ENCODE data around the gene IGFBP2. TPM values are rescaled to one million over a fixed set of nuclear protein-coding genes. Genes with fewer than 3 reads are reported as not detected.

The IGFBP2 gene
- total RNA-seq, 1 experiment from 2014 or later, result not detected

DNA sequence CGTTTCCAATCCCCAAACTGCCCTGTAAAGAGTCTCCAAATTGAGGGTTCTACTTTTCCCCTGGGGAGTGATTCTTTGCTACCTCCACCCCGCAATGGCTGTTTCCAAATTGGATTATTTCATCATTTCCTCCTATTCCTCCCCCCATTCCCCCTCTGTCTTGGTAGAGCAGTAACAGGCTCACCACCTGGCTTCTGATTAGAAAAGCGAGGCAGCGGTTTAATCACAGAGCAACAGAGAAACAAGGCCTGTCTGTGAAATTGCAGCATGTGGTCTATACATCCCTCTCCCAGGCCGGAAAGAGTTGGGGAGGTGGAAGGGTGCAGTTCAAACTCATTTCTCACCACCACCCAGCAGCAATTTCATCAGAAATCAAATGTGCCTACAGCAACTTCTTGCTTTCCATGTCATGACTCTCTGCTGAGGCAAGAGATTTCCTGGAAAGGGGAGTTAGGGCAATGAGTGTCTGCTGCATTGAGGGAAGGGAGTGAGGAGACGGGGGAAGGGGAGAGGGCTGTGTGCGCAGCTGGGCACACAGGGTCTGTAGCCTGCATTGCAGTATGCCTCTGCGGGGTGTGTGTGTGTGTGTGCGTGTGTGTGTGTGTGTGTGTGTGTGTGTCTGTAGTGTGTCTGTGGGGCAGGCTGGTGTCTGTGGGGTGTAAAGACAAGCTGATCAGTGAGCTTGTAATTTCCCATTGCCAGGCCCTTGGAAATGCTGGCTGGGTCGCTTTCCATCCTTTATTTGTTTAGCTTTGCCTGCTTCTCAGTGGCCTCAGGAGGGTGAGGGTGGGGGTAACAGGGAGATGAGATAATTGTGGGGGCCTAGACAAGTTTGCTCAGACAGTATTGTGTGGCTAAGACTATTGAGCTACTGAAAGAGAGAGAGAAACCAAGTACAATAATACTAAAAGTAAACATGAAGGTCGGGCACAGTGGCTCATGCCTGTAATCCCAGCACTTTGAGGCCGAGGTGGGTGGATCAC is 13.5 kb upstream of the IGFBP2 start:
- H2AFZ ChIP-seq (ENCODE audit: low read length), result no peak overlapping the region
- no peaks in the 10 kb centered on the region for H3K79me2 ChIP-seq (ENCODE audit: low read length)
- no peak overlapping the region for H3K4me2 ChIP-seq (ENCODE audit: low read depth, low read length, poor library complexity, severe bottlenecking)
- no peaks in the 10 kb centered on the region for H4K20me1 ChIP-seq (ENCODE audit: insufficient read depth, low read depth, low read length)
- H3K9ac ChIP-seq (ENCODE audit: low read length), result no peak overlapping the region
- H3K4me1 ChIP-seq (ENCODE audit: low read length), result peaks cover 4% of the 10 kb centered on the region; the same call in 1 of the 2 replicates
- H3K9me2 ChIP-seq (replicated peaks; ENCODE audit: insufficient read depth, low read length), result no peaks in the 10 kb centered on the region
- H3K4me3 ChIP-seq (ENCODE audit: low read length), result no peak overlapping the region
- H3K27ac ChIP-seq (ENCODE audit: low read length), result no peak overlapping the region
- H3K9me3 ChIP-seq (ENCODE audit: low read length), result no peaks in the 10 kb centered on the region
- H3K36me3 ChIP-seq (ENCODE audit: insufficient read depth, low read length), result no peaks in the 10 kb centered on the region
- no peaks in the 10 kb centered on the region for H3K27me3 ChIP-seq (ENCODE audit: low read length)
- no peak for DNase-seq

DNA sequence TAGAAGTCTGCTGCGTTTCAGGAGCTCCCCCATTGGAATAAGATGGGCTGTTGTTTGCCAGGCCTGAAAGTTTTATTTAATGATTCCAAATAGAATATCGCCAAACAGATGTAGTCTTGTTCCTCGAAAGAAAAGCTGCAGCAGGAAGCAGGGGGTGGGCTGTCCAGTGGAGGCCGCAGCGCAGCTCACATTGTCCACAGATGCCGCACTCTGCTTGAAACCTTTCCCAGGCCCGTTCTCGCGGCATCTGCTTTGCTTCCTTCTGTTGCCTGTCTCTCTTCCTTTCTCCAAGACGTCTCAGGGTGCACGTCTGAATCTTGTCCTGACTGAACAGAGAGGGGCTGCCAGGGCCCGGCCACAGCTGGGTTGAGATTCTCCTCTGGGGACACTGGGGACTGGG is 12.4 kb upstream of the IGFBP2 start:
- Histone ChIP-seq H3K9me2 (replicated peaks; ENCODE audit: insufficient read depth, low read length) (no peaks in the 10 kb centered on the region), H3K27me3 (ENCODE audit: low read length) (no peaks in the 10 kb centered on the region), H3K9me3 (ENCODE audit: low read length) (no peaks in the 10 kb centered on the region), H4K20me1 (ENCODE audit: insufficient read depth, low read depth, low read length) (no peaks in the 10 kb centered on the region), H3K4me2 (ENCODE audit: low read depth, low read length, poor library complexity, severe bottlenecking) (no peak overlapping the region), H3K4me3 (ENCODE audit: low read length) (no peak overlapping the region), H3K36me3 (ENCODE audit: insufficient read depth, low read length) (no peaks in the 10 kb centered on the region), H3K9ac (ENCODE audit: low read length) (no peak overlapping the region), H3K79me2 (ENCODE audit: low read length) (no peaks in the 10 kb centered on the region), H3K27ac (ENCODE audit: low read length) (no peak overlapping the region), H3K4me1 (ENCODE audit: low read length) (peaks cover 4% of the 10 kb centered on the region; the same call in 1 of the 2 replicates), H2AFZ (ENCODE audit: low read length) (no peak overlapping the region)
- no peak for DNase-seq

DNA sequence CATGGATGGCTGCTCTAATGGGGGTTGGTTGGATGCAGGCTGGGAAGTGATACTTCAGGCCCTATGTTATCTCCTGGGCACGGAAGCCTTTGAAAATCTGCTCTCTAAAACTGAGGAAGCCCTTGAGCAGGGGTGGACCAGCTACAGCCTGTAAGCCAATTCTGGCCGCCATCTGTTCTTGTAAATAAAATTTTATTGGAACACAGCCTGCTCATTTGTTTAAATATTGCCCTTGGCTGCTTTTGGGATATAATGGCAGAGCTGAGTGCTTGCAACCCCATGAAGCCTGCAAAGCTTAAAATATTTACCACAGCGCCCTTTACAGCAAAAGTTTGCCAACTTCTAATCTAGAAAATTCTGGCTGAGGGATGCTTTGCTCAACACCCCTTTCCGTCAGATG is 11.9 kb upstream of the IGFBP2 start:
- no peaks in the 10 kb centered on the region for H3K9me2 ChIP-seq (replicated peaks; ENCODE audit: insufficient read depth, low read length)
- H3K36me3 ChIP-seq (ENCODE audit: insufficient read depth, low read length), result no peaks in the 10 kb centered on the region
- no peak overlapping the region for H3K4me3 ChIP-seq (ENCODE audit: low read length)
- no peak overlapping the region for H3K4me2 ChIP-seq (ENCODE audit: low read depth, low read length, poor library complexity, severe bottlenecking)
- H3K9me3 ChIP-seq (ENCODE audit: low read length), result no peaks in the 10 kb centered on the region
- no peak for DNase-seq
- peaks cover 4% of the 10 kb centered on the region; the same call in 1 of the 2 replicates for H3K4me1 ChIP-seq (ENCODE audit: low read length)
- no peaks in the 10 kb centered on the region for H3K27me3 ChIP-seq (ENCODE audit: low read length)
- H3K79me2 ChIP-seq (ENCODE audit: low read length), result no peaks in the 10 kb centered on the region
- no peaks in the 10 kb centered on the region for H4K20me1 ChIP-seq (ENCODE audit: insufficient read depth, low read depth, low read length)
- no peak overlapping the region for H3K9ac ChIP-seq (ENCODE audit: low read length)
- H2AFZ ChIP-seq (ENCODE audit: low read length), result no peak overlapping the region
- H3K27ac ChIP-seq (ENCODE audit: low read length), result no peak overlapping the region

DNA sequence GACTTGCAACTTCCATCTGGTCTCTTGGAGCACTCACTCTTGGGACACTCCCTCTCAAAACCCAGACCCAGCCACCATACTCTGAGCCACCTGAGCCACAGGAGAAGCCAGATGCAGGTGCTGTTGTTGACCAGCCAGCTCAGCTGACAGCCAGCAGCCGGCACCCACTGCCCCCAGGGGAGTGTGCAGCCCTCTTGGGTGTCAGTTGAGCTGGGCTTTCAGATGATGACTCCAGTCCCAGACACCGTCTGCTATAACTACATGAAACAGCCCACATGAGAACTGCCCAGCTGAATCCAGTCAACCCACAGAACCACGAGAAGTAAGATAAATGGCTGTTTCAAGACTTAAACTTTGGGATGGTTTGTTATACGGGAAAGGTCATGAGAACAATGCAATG is 10.7 kb upstream of the IGFBP2 start:
- H3K9me2 ChIP-seq (replicated peaks; ENCODE audit: insufficient read depth, low read length), result no peaks in the 10 kb centered on the region
- H3K27ac ChIP-seq (ENCODE audit: low read length), result no peak overlapping the region
- H3K4me2 ChIP-seq (ENCODE audit: low read depth, low read length, poor library complexity, severe bottlenecking), result no peak overlapping the region
- no peaks in the 10 kb centered on the region for H3K79me2 ChIP-seq (ENCODE audit: low read length)
- no peak for DNase-seq
- H3K9ac ChIP-seq (ENCODE audit: low read length), result no peak overlapping the region
- no peak overlapping the region for H2AFZ ChIP-seq (ENCODE audit: low read length)
- peaks cover 4% of the 10 kb centered on the region; the same call in 1 of the 2 replicates for H3K4me1 ChIP-seq (ENCODE audit: low read length)
- H3K4me3 ChIP-seq (ENCODE audit: low read length), result no peak overlapping the region
- no peaks in the 10 kb centered on the region for H3K9me3 ChIP-seq (ENCODE audit: low read length)
- no peaks in the 10 kb centered on the region for H4K20me1 ChIP-seq (ENCODE audit: insufficient read depth, low read depth, low read length)
- no peaks in the 10 kb centered on the region for H3K36me3 ChIP-seq (ENCODE audit: insufficient read depth, low read length)
- H3K27me3 ChIP-seq (ENCODE audit: low read length), result no peaks in the 10 kb centered on the region

GRCh38 chr2:216624251-216624650 is 9.0 kb upstream of the IGFBP2 start:
- Histone ChIP-seq H4K20me1 (ENCODE audit: insufficient read depth, low read depth, low read length) (no peaks in the 10 kb centered on the region), H3K27me3 (ENCODE audit: low read length) (no peaks in the 10 kb centered on the region), H3K27ac (ENCODE audit: low read length) (no peak overlapping the region), H3K79me2 (ENCODE audit: low read length) (no peaks in the 10 kb centered on the region), H3K4me1 (ENCODE audit: low read length) (peaks cover 4% of the 10 kb centered on the region; the same call in 1 of the 2 replicates), H3K9me3 (ENCODE audit: low read length) (no peaks in the 10 kb centered on the region), H3K4me3 (ENCODE audit: low read length) (no peak overlapping the region), H2AFZ (ENCODE audit: low read length) (no peak overlapping the region), H3K36me3 (ENCODE audit: insufficient read depth, low read length) (no peaks in the 10 kb centered on the region), H3K4me2 (ENCODE audit: low read depth, low read length, poor library complexity, severe bottlenecking) (no peak overlapping the region), H3K9me2 (replicated peaks; ENCODE audit: insufficient read depth, low read length) (no peaks in the 10 kb centered on the region), H3K9ac (ENCODE audit: low read length) (no peak overlapping the region)
- no peak for DNase-seq

GRCh38 chr2:216626168-216626874 is 6.9 kb upstream of the IGFBP2 start:
- H3K36me3 ChIP-seq (ENCODE audit: insufficient read depth, low read length), result no peaks in the 10 kb centered on the region
- H3K9me3 ChIP-seq (ENCODE audit: low read length), result no peaks in the 10 kb centered on the region
- H3K27ac ChIP-seq (ENCODE audit: low read length), result no peak overlapping the region
- H4K20me1 ChIP-seq (ENCODE audit: insufficient read depth, low read depth, low read length), result no peaks in the 10 kb centered on the region
- H3K4me3 ChIP-seq (ENCODE audit: low read length), result no peak overlapping the region
- no peaks in the 10 kb centered on the region for H3K79me2 ChIP-seq (ENCODE audit: low read length)
- no peak overlapping the region for H3K9ac ChIP-seq (ENCODE audit: low read length)
- no peak overlapping the region for H2AFZ ChIP-seq (ENCODE audit: low read length)
- H3K4me2 ChIP-seq (ENCODE audit: low read depth, low read length, poor library complexity, severe bottlenecking), result no peak overlapping the region
- H3K4me1 ChIP-seq (ENCODE audit: low read length), result peaks cover 4% of the 10 kb centered on the region; the same call in 1 of the 2 replicates
- H3K9me2 ChIP-seq (replicated peaks; ENCODE audit: insufficient read depth, low read length), result no peaks in the 10 kb centered on the region
- H3K27me3 ChIP-seq (ENCODE audit: low read length), result no peaks in the 10 kb centered on the region
- no peak for DNase-seq

- Histone ChIP-seq H3K27me3 (ENCODE audit: low read length) (no peaks in the 10 kb centered on the region), H3K4me3 (ENCODE audit: low read length) (no peak overlapping the region), H3K4me2 (ENCODE audit: low read depth, low read length, poor library complexity, severe bottlenecking) (no peak overlapping the region), H3K9me2 (replicated peaks; ENCODE audit: insufficient read depth, low read length) (no peaks in the 10 kb centered on the region), H3K4me1 (ENCODE audit: low read length) (peaks cover 4% of the 10 kb centered on the region; the same call in 1 of the 2 replicates), H4K20me1 (ENCODE audit: insufficient read depth, low read depth, low read length) (no peaks in the 10 kb centered on the region), H3K9me3 (ENCODE audit: low read length) (no peaks in the 10 kb centered on the region), H2AFZ (ENCODE audit: low read length) (no peak overlapping the region), H3K9ac (ENCODE audit: low read length) (no peak overlapping the region), H3K79me2 (ENCODE audit: low read length) (no peaks in the 10 kb centered on the region), H3K36me3 (ENCODE audit: insufficient read depth, low read length) (no peaks in the 10 kb centered on the region), H3K27ac (ENCODE audit: low read length) (no peak overlapping the region)
- DNase-seq, result no peak
These were observed 6.4 kb upstream of the IGFBP2 start for GRCh38 chr2:216626875-216627245.

DNA sequence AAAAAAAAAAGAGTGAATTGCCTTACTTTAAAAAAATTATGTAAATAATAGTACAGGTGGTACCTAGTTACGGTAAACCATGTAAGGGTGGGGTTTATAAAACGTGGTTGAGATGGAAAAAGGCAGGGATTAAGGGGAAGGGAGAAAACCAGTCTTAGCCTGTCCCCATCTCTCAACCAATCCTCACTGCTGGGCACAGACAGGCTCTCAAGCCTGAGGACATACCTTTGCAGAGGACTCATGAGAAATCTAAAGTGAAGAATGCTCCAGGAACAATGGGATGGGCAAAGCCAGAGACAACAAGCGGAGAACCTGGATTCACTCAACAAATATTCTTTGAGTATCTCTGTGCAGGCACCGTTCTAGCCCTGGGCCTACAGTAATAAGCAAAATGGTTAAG is 3.4 kb upstream of the IGFBP2 start:
- H3K4me2 ChIP-seq (ENCODE audit: low read depth, low read length, poor library complexity, severe bottlenecking), result no peak overlapping the region
- H2AFZ ChIP-seq (ENCODE audit: low read length), result no peak overlapping the region
- H3K4me3 ChIP-seq (ENCODE audit: low read length), result no peak overlapping the region
- H3K9me3 ChIP-seq (ENCODE audit: low read length), result no peaks in the 10 kb centered on the region
- no peaks in the 10 kb centered on the region for H3K79me2 ChIP-seq (ENCODE audit: low read length)
- H3K27ac ChIP-seq (ENCODE audit: low read length), result no peak overlapping the region
- H3K36me3 ChIP-seq (ENCODE audit: insufficient read depth, low read length), result no peaks in the 10 kb centered on the region
- no peaks in the 10 kb centered on the region for H4K20me1 ChIP-seq (ENCODE audit: insufficient read depth, low read depth, low read length)
- DNase-seq, result no peak
- no peaks in the 10 kb centered on the region for H3K27me3 ChIP-seq (ENCODE audit: low read length)
- no peaks in the 10 kb centered on the region for H3K4me1 ChIP-seq (ENCODE audit: low read length)
- no peak overlapping the region for H3K9ac ChIP-seq (ENCODE audit: low read length)
- H3K9me2 ChIP-seq (replicated peaks; ENCODE audit: insufficient read depth, low read length), result no peaks in the 10 kb centered on the region

Data from Karpas-422 (cell line).